HG03571 (cell line): ENCODE data around the gene ACP4.

ENCODE experiments used
- ATAC-seq: cut with Tn5 transposase; IDR thresholded peaks from one replicate; pipeline ENCODE4 v1.9.1; 2021; ENCODE audit not compliant: unreplicated experiment

ACP4 gene

DNA sequence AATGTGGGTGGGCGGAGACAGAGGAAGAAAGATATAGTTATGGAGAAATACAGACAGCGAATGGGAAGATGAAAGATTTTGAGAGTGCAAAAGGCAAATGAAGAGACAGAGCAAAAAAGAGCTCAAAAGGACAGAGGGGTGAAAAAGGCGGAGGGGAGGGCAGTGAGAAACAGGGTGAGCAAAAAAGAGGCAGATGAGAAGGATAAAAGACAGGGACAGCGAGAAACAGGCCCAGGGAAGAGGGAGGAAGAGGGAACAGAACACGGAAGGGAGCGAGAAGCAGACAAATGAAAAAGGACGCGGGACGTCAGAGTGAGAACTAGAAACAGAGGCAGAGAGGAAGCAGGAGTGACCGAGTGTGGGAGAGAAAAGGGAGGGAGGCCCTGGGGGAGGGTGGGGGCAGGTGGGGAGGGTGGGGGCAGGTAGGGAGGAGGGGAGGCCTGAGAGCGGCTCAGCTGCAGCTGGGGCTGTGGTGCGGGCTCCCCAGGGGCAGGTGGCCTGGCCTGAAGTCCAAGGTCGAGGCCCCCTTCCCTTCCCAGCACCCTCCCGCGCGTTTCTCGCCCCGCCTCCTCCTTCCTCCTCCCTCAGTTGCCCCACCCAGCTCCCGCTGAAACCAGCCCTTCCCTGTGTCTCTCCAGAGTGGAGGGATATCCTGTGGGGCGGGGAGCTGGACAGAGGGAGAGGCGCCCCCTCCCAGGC is 30.5 kb downstream of the ACP4 start:
- ATAC-seq = no peak

DNA sequence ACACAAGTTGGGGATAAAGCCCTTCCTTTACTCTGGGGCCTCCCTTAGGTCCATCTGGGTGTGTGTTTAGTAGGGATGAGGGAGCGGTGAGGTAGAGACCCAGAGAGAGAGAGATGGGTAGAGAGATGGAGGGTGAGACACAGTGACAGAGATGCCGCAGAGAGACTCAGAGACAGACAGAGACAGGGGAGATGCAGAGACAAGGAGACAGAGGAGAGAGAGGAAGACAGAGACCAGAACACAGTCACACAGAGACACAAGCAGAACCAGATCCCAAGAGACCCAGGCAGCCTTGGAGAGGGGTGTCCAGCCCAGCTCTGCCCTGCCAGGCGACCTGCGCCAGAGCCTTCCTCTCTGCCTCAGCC is 31.0 kb downstream of the ACP4 start:
- ATAC-seq = no peak

DNA sequence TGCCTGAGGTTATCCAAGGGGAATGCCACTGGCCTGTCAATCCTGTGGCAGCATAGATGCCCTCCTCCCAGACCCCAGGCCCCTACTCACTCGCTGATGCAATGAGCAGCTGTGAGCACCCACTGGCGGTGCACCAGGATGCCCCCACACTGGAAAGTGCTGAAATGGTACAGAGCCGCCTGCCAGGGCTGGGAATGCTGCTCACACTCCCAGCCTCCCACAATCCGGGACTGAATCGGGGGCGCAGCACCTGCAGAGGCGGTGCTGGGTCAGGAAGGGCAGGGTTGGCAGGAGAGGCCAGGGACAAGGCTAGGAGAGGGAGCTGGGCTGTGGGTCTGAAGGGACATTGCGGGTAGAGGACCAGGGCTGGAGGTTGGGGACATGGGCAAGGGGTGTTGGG is 31.4 kb downstream of the ACP4 start:
- ATAC-seq = no peak

- no peak for ATAC-seq
These were observed 32.5 kb downstream of the ACP4 start for GRCh38 chr19:50822661-50823208.

GRCh38 chr19:50823389-50824042 is 33.3 kb downstream of the ACP4 start, which contains the start of gene KLK1:
KLK1 (minus strand) TSS chr19:50823787; CDS start chr19:50823748, 39 bp downstream.
- no peak for ATAC-seq

DNA sequence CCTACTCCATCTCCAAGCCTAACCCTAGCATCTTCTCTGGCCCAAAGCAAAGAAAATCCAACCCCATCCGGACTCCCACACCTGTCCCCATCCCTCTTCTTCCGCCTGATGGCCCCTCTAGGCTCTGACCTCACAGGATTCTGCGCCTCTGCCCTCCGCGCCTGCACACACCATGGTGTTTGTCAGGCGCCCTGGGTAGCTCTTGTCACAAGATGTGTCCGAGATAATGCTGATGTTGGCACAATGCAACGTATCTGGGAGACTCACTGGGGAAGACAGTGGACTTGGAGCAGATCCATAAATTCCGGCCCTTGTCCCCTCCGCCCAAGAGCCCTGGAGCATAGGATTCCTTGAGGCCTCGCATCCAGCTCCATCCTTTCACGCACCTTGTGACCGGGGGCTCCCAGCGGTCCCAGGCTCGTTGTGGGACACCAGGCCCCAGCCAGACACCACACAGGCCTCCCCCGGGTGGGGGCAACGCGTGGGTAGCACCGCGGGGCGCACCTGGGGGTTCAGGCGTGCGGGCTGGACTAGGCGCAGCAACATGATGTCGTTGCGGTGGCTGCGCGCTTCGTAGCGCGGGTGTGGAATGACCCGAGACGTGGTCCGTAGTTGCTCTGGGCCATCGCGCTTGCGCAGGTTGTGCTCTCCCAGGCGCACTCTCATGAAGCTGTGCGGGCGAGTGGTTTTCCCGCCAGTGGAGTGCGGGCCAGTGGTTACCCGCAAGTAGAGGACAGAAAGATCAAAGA is 36.5 kb downstream of the ACP4 start:
- ATAC-seq = no peak

GRCh38 chr19:50827476-50827875 is 37.3 kb downstream of the ACP4 start:
- no peak for ATAC-seq

DNA sequence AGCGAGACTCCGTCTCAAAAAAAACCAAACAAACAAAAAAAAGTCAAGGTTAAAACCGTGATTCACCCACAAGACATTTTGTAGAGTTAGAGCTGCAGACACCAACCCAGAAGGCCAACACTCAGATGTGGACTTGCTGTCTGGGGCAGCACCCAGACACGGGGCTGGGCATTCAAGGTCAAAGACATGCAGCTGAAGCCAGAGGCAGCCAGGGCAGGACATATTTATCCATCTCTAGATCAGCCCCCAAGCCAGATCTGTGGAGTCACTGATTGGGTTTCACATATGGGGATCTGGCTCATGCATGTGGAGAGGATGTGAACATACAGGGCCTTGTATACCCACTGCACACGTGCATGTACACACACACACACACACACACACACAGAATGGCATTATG is 39.6 kb downstream of the ACP4 start:
- no peak for ATAC-seq

DNA sequence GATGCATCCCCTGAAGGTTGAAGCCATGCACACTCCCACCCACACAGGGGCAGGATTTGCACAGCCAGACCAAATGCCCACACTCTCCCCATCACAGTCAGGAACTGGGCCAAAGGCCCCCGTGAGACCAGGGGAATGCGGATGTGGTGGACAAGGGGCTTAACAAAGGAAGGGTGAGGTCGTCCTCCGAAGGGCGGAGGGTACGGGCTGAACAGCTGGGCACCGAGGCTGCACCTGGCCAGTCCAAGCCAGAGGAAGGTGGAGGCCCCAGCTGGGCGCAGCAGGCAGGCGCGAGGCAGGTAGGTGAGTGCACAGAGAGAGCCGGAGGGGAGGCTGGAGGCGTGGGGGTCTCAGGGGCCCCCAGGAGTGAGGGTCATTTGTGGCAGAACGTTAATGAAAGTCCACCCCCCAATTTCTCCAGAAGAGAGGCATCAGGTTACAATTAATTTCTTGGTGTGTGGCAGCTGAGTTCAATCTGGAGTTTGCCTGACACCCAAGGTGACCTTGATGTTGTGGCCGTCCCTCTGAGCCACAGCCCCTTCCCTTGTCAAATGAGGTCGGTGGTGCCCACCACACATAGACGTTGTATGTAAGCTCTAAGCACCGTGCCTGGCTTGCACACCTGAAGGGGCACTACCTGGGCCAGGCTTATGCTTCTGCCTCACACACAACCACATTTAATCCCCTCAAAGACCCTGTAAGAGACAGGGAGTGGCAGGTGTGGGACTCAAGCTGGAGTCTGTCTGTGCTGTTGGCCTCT is 40.2 kb downstream of the ACP4 start:
- no peak for ATAC-seq

- no peak for ATAC-seq
These were observed 40.8 kb downstream of the ACP4 start for GRCh38 chr19:50831026-50831396.

- no peak for ATAC-seq
These were observed 42.5 kb downstream of the ACP4 start for GRCh38 chr19:50832666-50833065.

GRCh38 chr19:50833117-50833801 is 43.0 kb downstream of the ACP4 start, which contains the start of gene KLK15:
KLK15 (minus strand) TSS chr19:50833574; CDS start chr19:50831492, 2,082 bp downstream.
- ATAC-seq = no peak

GRCh38 chr19:50833802-50834167 is 43.6 kb downstream of the ACP4 start:
- no peak for ATAC-seq

DNA sequence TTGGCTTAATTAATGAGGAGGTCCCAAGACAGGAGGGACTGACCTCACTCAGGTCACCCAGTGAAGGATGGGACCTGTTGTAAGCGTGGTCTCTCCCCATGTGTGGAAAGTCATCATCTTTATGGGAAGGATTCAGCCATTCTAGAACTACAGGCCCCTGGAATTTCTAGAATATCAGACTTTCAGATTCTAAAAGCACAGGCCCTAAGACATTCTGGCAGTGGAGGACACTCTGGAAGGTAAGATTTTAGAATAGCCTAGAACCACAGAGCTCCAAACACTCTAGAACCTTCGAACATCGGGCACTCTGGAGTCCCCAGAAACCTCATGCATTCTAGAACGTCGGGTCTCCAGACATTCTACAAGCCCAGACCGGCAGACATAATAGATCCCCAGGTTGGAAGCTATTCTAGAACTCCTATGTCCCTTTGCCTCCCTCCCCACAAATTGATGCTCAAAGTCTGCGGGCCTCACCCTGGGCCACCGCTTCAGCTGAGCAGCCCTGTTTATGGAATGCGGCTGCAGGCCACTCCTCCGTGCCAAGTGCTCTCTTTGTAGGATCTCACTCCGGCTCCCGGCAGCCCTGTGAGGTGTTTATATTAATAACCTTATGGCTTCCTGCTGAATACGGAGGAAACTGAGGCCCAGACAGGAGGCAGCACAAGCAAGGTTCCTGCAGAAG is 45.0 kb downstream of the ACP4 start:
- no peak for ATAC-seq

GRCh38 chr19:50835785-50836542 is 45.7 kb downstream of the ACP4 start:
- ATAC-seq = peak; percentile 68

DNA sequence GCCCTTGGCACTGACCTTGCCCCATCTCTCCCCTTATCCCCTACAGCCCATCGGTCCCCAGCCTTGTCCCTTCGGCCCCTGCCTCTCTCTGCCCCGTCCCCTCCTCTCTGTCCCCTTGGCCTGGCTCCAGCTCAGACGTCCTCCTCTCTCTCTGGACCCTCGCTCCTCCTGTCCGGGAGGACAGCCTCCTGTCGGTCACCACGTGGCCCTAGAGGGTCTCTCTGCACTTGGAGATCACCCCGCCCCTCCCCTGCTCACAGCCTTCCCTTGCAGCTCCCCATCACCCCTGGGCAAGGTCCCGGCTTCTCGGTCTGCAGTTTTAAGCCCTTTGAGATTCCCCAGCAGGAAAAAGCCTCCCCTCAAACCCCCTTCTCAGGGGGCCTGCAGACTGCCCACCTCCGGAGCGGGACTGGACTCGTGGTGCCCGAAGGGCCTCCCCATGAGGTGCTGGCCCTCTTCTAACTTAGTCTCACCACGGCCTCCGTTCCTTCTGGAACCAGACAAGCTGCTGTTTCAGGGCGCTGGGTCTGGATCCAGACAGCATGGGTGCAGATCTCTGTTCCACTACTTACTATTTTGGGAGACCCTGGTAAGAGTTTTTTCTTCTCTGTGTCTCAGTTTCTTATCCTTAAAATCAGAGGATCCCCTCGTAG is 46.5 kb downstream of the ACP4 start:
- no peak for ATAC-seq

DNA sequence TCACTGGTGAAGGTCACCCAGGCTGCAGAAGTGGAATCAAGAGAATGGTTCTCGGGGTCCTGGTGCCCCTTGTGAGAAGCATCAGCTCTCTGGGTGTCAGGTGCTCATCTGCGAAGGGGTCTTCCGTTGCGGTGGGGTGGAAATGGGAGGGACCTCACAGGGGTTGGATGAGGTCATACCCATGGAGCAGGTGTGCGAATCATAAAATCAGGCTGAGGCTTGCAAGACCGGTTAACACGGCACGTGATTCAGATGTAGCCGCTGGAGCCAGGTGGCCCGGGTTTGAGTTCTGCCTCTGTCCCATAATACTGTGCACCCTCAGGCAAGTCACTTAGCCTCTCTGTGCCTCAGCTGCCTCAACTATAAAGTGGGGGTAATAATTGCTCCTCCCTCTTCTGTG is 47.1 kb downstream of the ACP4 start:
- no peak for ATAC-seq

DNA sequence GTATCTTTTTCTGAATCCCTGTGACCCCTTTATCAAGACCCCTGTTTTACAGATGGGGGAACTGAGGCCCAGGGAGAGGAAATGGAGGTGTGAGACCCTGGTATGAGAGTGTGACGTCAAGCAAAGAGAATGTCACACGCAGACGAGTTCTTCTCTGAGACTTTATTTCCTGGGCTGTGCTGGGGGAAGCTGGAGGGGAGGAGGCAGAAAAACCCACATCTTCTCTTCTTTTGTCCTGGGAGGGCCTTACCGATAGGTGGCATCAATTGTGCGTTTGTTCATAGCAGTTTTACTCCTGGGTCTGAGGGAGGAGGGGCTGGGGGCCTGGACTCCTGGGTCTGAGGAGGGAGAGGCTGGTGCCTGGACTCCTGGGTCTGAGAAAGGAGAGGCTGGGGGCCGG is 48.0 kb downstream of the ACP4 start:
- ATAC-seq = no peak
